Renal cortical epithelial cell (primary cell): Measurements from ENCODE around the gene SLC39A5. TPM values are rescaled to one million over a fixed set of nuclear protein-coding genes. Genes with fewer than 3 reads are reported as not detected.
A peak's percentile ranks its signal among the peaks of the same experiment; 100 is the strongest.
"Not testable (repeated sequence)": the region's sequence is repeated elsewhere in the genome, so short reads cannot be mapped to it uniquely, and the experiment has no call there.

Experiments used
- DNase-seq: peaks from one replicate; pipeline ENCODE4 v3.0.0-alpha.2; 2011; ENCODE audit warnings: low read depth
- total RNA-seq: library from RNA; depleted of rRNA; stranded (reverse); fragments of >200 nt; gene quantifications from 2 replicates; pipeline ENCODE4 v1.2.3, GENCODE V29; 2014

SLC39A5 gene
- total RNA-seq, 1 donor from 2014 or later, result 0.20 TPM

DNA sequence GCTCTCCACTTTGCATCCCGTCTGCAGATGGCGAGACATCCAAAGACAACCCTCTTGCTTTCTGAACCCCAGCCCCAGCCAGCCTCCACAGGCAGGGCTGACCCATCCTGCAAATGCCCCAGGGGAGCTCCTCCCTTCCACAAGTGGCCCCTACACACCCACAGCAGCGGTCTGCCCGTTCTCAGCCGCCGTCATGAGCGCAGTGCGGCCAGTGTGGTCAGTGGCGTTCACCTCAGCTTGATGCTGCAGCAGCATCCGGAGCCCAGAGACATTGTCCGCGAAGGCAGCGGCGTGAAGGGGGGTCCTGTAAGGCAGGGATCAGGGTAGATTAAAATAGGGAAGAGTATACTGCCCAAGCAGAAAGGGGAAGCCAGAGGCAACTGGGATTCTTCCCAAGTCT, 14.6 kb downstream of the SLC39A5 start:
- DNase-seq, result no peak

DNA sequence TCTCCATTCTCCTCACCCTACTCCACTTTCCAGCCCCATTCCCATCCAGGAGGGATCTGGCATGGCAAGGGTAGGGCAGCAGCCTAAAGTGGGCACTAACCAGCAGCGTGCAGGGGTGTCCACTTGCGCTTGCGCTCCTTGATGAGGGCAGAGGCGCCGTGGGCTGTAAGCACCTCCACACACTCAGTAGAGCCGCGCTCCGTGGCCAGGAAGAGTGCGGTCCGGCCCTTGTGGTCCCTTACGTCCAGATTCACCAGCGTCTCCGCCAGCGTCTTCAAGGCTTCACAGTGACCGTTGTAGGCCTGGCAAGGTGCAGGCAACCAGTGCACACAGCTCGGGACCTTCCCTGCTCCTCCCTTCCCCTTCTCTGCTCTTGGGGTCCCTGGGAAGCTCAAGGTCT, 18.1 kb downstream of the SLC39A5 start:
- DNase-seq, result no peak

DNA sequence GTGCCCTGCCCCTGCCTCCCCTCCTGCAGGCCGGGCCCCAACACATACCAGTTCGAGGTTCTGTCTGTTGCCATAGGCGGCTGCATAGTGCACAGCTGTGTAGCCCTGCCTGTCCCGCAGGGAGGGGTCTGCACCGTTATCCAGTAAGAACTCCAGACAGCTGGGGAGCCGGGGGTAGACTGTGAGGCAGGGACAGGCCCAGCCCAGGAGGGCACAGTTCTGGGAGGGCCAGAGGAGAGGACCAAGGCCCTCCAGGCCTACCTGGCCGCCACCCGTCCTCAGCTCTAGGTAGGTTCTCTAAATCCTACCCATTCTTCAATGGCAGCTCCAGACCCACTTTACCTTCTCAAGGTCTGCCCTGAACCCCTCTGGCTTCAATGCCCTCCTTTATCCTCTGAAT, 18.9 kb downstream of the SLC39A5 start:
- no peak for DNase-seq

DNA sequence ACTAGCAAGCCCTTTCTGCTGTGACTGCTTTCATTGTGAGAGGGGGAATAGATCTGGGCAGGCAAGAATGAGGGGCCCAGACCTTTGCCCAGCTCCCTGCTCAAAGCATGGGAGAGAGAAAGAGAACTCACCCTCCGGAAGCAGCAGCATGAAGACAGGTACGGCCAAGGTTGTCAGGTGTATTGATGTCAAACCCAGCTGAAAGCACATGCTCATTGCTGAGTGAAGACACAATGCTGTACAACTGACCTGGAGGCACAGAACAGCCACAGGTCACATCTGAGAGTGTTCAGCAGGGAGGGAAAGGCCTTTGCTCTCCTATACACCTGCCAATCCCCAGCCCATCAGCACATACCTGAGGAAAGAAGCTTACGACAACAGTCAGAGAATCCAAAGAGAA, 22.8 kb downstream of the SLC39A5 start:
- DNase-seq, result no peak

DNA sequence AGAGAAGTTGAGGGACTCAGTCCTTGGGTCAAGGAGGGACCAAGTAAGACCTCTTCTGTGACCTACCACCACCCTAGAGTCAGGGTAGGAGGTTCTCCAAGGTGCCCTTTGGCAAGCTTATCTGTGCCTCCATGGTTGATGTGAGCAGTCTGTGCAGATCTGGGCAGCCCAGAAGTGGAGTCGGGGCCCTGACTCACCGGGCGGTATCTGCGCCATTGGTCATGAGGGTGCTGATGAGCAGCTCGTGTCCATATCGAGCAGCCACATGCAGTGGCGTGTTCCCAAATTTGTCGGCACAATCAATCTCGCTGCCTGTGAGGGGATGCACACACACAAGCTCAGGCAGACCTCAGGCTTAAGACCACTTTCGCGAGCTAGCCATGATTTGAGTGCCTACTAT, 23.2 kb downstream of the SLC39A5 start:
- no peak for DNase-seq

DNA sequence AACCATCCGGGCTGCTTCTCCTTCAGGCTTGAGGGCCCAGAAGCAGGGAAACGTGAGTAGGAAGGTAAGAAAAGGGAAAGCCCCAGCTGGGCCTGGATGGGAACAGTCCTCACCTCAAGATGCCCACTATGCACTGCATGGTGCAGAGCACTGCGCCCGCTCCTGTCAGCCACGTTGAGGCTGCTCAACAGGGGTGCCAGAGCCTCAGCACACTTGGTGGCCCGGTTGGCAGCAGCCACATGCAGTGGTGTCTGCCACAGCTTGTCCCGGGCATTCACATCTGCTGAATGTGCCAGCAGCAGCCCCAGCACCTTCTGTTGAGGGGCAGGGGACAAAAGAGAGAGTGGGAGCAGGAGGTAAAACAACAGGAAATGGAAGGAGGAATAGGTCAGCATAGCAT, 25.8 kb downstream of the SLC39A5 start:
- no peak for DNase-seq

DNA sequence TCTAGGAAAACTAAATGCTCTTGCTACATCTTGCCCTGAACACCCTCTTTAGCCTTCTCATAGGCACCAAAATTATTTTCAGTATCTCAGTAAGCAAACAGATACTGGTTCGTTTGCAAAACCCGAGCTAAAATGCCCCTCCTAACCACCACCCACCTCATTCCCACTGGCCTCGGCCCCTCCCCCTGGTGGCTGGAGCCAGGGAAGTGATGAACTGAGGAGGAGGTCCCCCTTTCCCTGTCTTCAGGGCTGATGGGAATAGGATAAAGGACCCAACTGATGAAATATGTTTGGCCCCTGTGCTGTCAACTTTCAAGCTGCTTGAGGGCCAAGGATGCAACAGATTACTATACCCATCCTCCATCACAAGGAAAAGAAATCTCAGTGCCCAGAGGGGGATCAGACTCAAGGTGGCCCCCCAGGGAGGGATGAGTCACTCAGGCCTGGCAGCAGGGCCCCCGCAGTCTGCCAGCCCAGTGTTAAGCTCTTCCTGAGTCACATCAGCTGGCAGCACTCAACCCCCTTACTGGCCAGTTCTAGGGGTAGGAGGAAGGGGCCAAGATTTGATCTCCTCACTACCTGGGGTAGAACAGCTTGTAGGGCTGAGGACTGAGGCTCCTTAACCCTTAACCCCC, 26.6 kb downstream of the SLC39A5 start:
- DNase-seq, result peak; percentile 44

DNA sequence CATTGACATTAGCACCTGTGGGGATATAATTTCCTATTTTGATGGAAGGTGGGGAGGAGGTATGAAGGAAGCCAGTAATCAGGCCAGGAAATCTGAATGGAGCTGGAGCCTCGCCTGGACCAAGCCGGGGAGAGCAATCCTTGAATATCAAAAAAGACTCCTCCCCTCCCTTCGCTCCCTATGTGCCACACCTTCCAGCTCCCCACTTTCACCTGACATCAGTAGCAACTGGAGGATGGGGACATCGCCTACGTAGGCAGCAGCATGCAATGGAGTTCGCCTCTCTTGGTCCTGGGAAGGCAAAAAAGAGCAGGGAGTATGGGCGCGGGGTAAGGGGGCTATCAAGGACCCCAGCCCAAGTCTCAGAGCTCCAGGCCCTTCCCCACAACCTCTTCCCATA, 27.2 kb downstream of the SLC39A5 start:
- DNase-seq, result no peak

DNA sequence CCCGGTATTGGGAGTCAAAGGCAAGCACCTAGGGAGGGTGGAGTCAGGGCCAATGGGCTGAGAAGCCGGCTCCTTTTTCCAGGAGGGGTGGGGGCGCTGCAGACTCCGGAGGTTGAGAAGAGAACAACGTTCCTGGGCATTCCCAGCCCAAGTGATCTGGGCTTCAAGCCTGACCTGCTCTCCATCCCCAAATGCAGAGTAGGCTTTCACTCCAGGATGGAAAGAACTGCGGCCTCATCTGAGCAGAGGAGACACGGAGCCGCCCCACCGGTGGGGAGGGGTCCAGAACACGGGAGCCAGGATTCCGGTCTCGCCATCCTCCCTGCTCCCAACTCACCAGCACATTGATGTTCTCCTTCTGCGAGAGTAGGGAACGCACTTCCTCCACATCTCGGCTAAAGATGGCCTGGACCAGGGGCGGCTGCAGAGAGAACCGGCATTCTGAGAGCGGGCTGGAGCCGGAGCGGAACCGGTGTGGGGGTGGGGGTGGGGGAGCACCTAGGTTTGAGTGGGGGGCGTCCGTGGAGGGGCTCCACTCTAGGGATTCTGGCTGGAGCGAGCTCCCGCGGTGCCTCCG, 27.7 kb downstream of the SLC39A5 start:
- DNase-seq, result peak; percentile 26

DNA sequence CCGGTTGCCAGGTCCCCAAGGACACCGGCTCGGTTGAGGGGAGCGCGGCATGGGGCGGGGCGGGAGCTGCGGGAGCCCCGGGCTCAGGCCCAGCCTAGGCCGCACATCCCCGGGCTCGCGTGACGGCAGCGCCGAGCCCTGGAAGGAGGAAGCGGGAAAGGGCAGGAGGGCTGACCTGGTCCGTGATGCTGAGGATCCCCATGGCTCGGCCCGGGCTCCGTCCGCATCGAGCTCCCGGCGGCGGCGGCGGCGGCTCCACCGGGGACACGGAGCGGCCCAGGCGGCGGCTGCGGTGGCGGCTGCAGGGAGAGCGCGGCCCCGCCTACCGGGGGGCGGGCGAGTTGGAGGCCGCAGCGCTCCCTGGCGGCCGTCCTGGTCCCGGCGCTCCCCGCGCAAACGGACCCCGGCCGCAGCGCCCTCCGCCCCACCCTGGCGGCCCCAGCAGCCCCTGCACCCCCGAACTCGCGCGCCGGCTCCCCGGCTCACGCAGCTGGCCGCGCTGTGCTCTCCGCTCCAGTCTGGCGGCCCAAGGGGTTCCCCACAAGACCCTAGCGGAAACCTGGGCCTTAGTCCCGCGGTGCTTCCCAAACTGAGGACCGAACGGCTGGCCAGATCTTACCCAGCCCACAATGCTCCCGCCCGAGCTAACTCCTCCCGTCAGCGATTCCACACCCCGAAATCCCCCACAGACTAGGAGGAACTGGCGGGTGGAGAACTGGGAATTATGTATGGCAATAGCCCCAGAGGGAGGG, 28.4 kb downstream of the SLC39A5 start, which contains the start of gene ANKRD52:
Gene ANKRD52 (minus strand): TSS at position 317 of the 752 bp plus-strand sequence. CDS start 115 bp downstream, at position 202.
- peak; percentile 20 for DNase-seq

DNA sequence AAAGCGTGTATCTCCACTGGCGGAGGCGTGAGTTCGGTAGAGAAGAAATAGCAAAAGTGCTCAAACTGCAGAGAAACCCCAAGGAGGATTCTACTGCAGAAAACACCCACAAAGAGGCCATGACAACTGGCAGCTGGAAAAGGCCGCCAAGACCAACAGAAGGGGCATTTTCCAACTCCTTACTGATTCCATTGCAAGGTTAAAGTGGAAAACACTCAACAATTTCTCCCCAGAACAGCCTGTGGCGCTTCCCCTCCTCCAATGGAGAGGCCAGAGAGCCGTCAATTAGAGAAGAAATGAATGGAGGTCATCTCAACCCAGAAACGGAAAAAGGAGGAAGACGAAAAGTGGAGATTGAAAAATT, 29.0 kb downstream of the SLC39A5 start:
- no peak for DNase-seq

DNA sequence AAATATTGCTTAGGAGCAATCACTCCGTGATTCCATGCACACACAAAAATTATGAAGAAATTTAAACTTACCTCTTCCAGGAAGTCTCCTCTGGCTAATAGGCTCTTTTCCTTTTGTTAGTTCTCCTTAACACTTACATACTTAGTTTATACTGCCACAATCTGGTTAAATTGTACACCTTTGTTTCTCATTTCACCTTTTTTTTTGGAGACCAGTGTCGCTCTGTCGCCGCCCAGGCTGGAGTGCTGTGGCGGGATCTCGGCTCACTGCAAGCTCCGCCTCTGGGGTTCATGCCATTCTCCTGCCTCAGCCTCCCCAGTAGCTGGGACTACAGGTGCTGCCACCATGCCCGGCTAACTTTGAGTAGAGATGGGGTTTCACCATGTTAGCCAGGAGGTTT, 30.5 kb downstream of the SLC39A5 start:
- DNase-seq, result no peak

DNA sequence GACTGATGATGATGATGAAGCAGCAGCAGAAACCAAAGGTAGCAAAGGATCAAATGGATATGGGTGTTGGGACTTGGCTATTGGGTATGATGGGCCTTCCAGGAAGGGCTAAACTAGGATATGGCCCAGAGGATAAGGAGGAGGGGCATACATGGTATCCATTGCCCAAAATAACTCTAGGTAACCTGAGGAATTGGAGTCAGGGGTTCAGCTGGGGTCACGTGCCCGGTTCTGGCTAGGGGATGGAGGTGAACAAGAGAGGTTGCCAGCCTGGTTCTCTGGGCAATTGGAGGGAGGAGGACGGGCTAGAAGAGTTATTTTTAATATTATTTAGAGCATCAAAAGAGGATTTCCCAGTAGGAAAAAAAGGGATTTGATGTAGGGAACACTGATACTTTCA, 31.1 kb downstream of the SLC39A5 start:
- no peak for DNase-seq

DNA sequence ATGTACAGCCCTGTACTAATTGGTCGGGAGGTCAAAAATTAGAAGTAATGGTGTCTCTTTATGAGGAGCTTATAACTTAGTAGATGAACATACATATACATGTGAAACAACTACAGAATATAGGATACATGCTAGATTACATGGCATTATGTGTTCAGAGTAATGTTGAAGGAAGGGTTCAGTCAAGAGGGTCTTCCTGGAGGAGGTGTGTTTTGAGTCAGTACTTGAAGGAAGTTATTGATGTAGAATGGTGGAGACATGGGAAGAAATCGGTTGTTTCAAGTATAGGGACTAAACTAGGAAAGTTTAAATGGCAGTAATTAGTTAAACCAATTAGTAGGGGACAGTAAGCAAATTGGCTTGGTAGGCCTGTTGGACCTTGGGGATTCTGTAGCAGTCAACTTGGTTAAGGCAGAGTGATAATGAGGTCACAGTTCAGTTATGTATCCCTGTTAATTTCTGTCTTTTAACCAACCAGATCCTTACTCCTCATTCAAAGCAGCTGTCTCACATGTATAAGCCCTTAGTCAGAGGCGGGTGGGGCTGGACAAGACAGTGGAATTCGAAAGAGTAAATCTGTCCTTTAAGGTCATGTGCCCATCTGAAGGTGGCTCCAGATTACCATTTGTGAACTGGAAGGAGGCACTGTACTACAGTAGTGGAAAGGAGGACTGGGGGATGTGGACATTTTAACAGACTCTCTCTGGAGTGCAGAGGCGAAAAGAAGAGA, 31.8 kb downstream of the SLC39A5 start:
- DNase-seq, result peak; percentile 71

DNA sequence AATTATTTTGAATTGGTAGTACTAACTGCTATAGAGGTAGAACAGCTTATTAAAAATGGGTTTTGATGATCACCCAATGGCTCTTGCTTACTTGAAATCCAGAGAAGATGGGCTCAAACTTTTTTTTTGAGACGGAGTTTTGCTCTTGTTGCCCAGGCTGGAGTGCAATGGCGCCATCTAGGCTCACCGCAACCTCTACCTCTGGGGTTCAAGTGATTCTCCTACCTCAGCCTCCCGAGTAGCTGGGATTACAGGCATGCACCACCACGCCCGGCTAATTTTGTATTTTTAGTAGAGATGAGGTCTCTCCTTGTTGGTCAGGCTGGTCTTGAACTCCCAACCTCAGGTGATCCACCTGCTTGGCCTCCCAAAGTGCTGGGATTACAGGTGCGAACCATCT, 33.1 kb downstream of the SLC39A5 start:
- DNase-seq, result not testable (repeated sequence)

DNA sequence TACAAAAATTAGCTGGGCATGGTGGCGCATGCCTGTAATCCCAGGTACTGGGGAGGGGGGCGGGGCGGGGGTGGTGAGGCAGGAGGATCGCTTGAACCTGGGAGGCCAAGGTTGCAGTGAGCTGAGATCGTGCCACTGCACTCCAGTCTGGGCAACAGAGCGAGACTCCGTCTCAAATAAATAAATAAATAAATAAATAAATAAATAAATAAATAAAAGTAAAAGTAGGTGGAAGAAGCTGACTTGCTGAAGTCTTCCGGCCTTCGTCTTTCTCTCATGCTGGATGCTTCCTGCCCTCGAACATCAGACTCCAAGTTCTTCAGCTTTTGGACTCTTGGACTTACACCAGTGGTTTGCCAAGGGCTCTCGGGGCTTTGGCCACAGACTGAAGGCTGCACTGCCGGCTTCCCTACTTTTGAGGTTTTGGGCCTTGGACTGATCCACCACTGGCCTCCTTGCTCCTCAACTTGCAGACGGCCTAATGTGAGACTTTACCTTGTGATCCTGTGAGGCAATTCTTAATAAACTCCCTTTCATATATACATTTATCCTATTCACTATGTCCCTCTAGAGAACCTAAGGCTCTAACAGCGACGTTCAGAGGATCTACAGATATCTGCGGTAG, 36.3 kb downstream of the SLC39A5 start:
- DNase-seq, result not testable (repeated sequence)

DNA sequence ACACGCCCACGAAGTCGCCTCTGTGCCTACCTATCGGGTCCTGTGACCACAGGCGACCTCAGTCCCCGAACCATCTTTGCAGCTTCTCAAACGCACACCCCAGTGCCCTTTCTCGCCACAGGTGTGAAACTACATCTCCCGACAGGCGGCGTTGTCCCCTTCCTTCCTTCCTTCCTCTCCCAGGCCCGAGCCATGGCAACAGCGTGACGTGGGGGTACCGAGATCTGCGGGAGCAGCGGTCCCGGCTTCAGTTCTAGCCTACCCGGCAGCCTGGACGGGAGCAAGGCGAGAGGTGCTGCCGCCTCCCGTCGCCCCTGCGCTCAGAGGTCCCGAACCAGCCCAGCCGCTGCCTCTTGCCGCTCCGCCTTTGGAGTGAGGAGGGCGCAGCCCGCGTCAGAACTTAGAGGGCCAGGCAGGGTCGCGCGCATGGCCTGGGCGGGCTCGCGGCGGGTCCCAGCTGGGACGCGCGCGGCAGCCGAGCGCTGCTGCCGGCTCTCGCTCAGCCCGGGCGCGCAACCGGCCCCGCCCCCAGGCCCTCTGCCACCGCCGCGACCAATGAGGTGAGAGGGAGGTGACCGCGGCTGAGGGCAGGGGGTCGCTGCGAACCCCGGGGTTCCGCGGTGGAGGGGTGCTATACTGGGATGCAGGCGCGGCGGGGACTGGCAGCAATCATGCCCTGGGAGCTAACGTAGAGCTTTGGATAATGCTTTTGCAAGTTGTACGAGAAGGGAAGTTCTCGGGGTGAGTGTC, 37.0 kb downstream of the SLC39A5 start, which contains the start of gene COQ10A:
Gene COQ10A (plus strand): TSS at position 250 of the 750 bp plus-strand sequence. CDS start 177 bp downstream, at position 427.
- DNase-seq, result peak; percentile 73

DNA sequence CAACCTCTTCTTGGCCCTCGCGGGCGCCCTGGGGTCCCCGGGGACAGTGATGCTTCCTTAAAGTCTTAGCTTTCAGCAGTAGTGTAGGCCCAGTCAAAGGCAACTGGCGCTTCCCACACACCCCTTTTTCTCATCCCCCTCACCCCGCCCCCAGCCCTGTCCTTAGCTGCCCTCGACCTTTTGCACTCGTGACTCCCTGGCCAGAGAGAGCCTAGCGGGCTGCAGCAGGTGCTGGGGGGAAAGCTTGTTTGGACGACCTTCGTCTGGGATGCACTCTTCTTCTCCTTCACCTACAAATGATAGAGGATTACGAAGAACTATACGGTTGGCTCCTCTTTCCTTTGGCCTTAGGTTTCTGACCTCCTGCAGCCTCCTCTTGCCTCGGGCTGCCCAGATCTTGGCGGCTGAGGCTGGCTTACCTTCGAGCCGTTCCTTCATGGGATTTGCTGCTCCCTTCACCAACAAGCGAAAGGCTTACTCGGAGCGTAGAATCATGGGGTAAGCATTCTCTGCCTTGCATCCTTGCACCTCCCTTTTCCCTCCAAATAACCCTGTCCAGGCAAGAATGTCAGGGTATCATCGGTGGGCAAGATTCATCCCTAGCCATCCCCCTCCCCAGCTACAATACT, 37.7 kb downstream of the SLC39A5 start:
- DNase-seq, result no peak

DNA sequence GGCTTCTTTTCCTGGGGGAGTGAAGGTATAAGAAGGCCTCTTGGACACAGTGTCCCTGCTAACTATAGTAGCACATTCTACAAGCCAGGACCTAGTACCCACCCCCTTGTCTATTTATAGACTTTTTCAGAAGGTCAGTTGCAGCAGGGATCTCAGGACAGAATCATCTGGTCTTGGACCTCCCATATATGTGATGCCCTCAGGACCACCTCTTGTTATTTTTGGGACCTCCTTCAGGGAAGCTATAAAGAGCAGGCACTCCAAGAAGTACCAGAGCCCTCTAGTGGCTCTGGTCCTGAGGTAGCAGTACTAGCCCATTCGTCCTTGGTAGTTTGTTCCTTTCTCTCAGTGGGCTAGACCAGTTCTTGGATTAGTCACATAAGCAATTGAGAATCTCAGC, 41.2 kb downstream of the SLC39A5 start:
- peak; percentile 27 for DNase-seq

DNA sequence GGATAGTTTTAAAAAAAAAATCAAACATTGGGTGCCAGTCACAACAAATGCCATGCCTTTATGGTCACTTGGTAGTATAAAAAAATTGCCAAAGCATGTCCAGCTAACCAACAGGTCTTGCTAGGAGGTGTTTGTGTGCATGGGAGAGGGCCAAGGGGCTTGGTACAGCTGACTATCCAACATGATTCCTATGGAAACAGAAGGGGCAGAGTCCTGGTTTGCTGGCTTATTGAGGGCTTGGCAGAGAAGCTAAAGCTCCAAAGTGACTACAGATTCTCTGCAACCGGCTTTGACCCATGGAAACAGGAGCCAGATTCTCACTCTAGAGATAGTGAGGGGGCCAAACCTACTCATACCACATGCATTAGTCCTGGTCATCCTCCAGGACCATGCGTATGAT, 42.6 kb downstream of the SLC39A5 start:
- not testable (repeated sequence) for DNase-seq

DNA sequence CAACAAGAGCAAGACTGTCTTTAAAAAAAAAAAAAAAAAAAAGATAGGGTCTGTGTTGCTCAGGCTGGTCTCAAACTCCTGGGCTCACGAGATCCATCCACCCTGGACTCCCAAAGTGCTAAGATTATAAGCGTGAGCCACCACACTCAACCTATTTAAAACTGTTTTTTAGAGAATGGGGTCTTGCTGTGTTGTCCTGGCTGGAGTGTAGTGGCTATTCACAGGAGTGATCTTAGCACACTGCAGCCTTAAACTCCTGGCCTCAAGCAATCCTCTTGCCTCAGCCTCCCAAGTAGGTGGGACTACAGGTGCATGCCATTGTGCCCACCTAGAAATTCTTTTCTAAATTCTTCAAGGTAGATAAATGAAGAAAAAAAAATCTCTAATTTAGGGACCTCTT, 44.4 kb downstream of the SLC39A5 start:
- no peak for DNase-seq
